Measurements from ENCODE around the gene PRIMA1. TPM values are rescaled to one million over a fixed set of nuclear protein-coding genes. Genes with fewer than 3 reads are reported as not detected.

Gene PRIMA1
- total and polyA plus RNA-seq, 2 donors (not counting 1 experiment from before 2014, with no cell fraction given), result not detected

- H3K27me3 Mint-ChIP-seq, result peaks cover 5% of the 10 kb centered on the region
- Histone ChIP-seq H3K27ac (ENCODE audit: low read length in 2 of 2) (no peak overlapping the region), H3K36me3 (replicated peaks in 1 of 2; ENCODE audit: control extremely low read depth in 1 of 2, control insufficient read depth in 1 of 2, extremely low read depth in 1 of 2, insufficient read depth in 2 of 2, low read length in 1 of 2) (no peaks in the 10 kb centered on the region), H3K9ac (ENCODE audit: low read length) (no peak overlapping the region), H3K4me2 (replicated peaks; ENCODE audit: low read depth, low read length, poor library complexity, severe bottlenecking) (no peak overlapping the region), H4K20me1 (ENCODE audit: control insufficient read depth, insufficient read depth, low read length, poor library complexity, severe bottlenecking) (no peaks in the 10 kb centered on the region), H3K27me3 (replicated peaks in 1 of 4; ENCODE audit: control extremely low read depth in 1 of 4, control insufficient read depth in 3 of 4, insufficient read depth in 4 of 4, low read length in 3 of 4) (no peaks in the 10 kb centered on the region), H2AFZ (ENCODE audit: insufficient read depth, low read depth, low read length, poor library complexity, severe bottlenecking) (no peak overlapping the region), H3K9me3 (ENCODE audit: control extremely low read depth in 1 of 3, control insufficient read depth in 2 of 3, insufficient read depth in 1 of 3, low read length in 2 of 3) (peaks cover 0 to 3% (median 0%) of the 10 kb centered on the region in 3 donors), H3K4me1 (ENCODE audit: control insufficient read depth in 2 of 2, insufficient read depth in 2 of 2, low read length in 2 of 2) (no peaks in the 10 kb centered on the region), H3K4me3 (ENCODE audit: control extremely low read depth in 1 of 5, extremely low read depth in 1 of 5, insufficient read depth in 1 of 5, low read depth in 2 of 5, low read length in 4 of 5) (no peak overlapping the region), H3K79me2 (ENCODE audit: control insufficient read depth, insufficient read depth, low read length) (no peaks in the 10 kb centered on the region)
- no peak overlapping the region for H3K4me3 Mint-ChIP-seq
- ATAC-seq (ENCODE audit: low read depth), result no peak
- TF ChIP-seq CTCF (IDR thresholded peaks at IDR 0.05) (no peak), EZH2 (IDR thresholded peaks at IDR 0.05; ENCODE audit: borderline replicate concordance, insufficient read depth, low read depth, low read length, poor library complexity, severe bottlenecking) (no peak)
- H3K27ac Mint-ChIP-seq, result no peak overlapping the region
- no peaks in the 10 kb centered on the region for H3K4me1 Mint-ChIP-seq
- CTCF ChIA-PET, result no interaction called here
- intact Hi-C loops (cut with micrococcal nuclease), result no loop called here
- POLR2A ChIA-PET, result no interaction called here
- WGBS (ENCODE audit: insufficient coverage), result 94% methylated on average over 3 of the region's 4 CpGs
- H3K9me3 Mint-ChIP-seq (ENCODE audit: insufficient read depth), result peaks cover 4% of the 10 kb centered on the region
- no peak for DNase-seq
Observed at GRCh38 chr14:93723001-93723400, 65.3 kb downstream of the PRIMA1 start.

- POLR2A ChIA-PET, result no interaction called here
- 91% methylated on average over 11 of the region's 13 CpGs for WGBS (ENCODE audit: insufficient coverage)
Observed at GRCh38 chr14:93720981-93721483, 67.3 kb downstream of the PRIMA1 start.

More at GRCh38 chr14:93720981-93721483, 67.3 kb downstream of the PRIMA1 start:
- Histone ChIP-seq H3K27ac (ENCODE audit: low read length in 2 of 2) (no peak overlapping the region), H3K9ac (ENCODE audit: low read length) (no peak overlapping the region), H3K27me3 (replicated peaks in 1 of 4; ENCODE audit: control extremely low read depth in 1 of 4, control insufficient read depth in 3 of 4, insufficient read depth in 4 of 4, low read length in 3 of 4) (no peaks in the 10 kb centered on the region), H3K4me3 (ENCODE audit: control extremely low read depth in 1 of 5, extremely low read depth in 1 of 5, insufficient read depth in 1 of 5, low read depth in 2 of 5, low read length in 4 of 5) (no peak overlapping the region), H3K36me3 (replicated peaks in 1 of 2; ENCODE audit: control extremely low read depth in 1 of 2, control insufficient read depth in 1 of 2, extremely low read depth in 1 of 2, insufficient read depth in 2 of 2, low read length in 1 of 2) (no peaks in the 10 kb centered on the region), H2AFZ (ENCODE audit: insufficient read depth, low read depth, low read length, poor library complexity, severe bottlenecking) (no peak overlapping the region), H3K79me2 (ENCODE audit: control insufficient read depth, insufficient read depth, low read length) (no peaks in the 10 kb centered on the region), H4K20me1 (ENCODE audit: control insufficient read depth, insufficient read depth, low read length, poor library complexity, severe bottlenecking) (no peaks in the 10 kb centered on the region), H3K4me2 (replicated peaks; ENCODE audit: low read depth, low read length, poor library complexity, severe bottlenecking) (no peak overlapping the region), H3K9me3 (ENCODE audit: control extremely low read depth in 1 of 3, control insufficient read depth in 2 of 3, insufficient read depth in 1 of 3, low read length in 2 of 3) (peaks cover 0 to 3% (median 0%) of the 10 kb centered on the region in 3 donors), H3K4me1 (ENCODE audit: control insufficient read depth in 2 of 2, insufficient read depth in 2 of 2, low read length in 2 of 2) (no peaks in the 10 kb centered on the region)
- CTCF ChIA-PET, result no interaction called here
- DNase-seq (no peak), ATAC-seq (ENCODE audit: low read depth) (no peak)
- no peaks in the 10 kb centered on the region for H3K27me3 Mint-ChIP-seq
- peaks cover 4% of the 10 kb centered on the region for H3K9me3 Mint-ChIP-seq (ENCODE audit: insufficient read depth)
- no peak overlapping the region for H3K4me3 Mint-ChIP-seq
- intact Hi-C loops (cut with micrococcal nuclease), result no loop called here
- H3K4me1 Mint-ChIP-seq, result no peaks in the 10 kb centered on the region
- no peak overlapping the region for H3K27ac Mint-ChIP-seq
- no peak for TF ChIP-seq CTCF (IDR thresholded peaks at IDR 0.05)
- TF ChIP-seq EZH2 (IDR thresholded peaks at IDR 0.05; ENCODE audit: borderline replicate concordance, insufficient read depth, low read depth, low read length, poor library complexity, severe bottlenecking), result no peak
